Activated CD8-positive, alpha-beta memory T cell treated with anti-CD3 and anti-CD28 coated beads for 1 hour (primary cell): Measurements from ENCODE around the gene LZTFL1.

Experiments
- DNase-seq, 2 donors: peaks; one replicate each; pipeline ENCODE4 v3.0.0-alpha.2; 2020; ENCODE audit warnings: low read depth in 1 of 2; ENCODE audit errors: extremely low read depth in 1 of 2

LZTFL1 gene, protein sequence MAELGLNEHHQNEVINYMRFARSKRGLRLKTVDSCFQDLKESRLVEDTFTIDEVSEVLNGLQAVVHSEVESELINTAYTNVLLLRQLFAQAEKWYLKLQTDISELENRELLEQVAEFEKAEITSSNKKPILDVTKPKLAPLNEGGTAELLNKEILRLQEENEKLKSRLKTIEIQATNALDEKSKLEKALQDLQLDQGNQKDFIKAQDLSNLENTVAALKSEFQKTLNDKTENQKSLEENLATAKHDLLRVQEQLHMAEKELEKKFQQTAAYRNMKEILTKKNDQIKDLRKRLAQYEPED

GRCh38 chr3:45841757-45842491, at the start of gene LZTFL1:
Gene LZTFL1, minus strand, starts transcription at chr3:45842119. Its CDS starts 128 bp downstream, at chr3:45841991.
- peak; percentile 73 to 75 for DNase-seq

GRCh38 chr3:45890405-45890804, 48.5 kb upstream of the LZTFL1 start:
- no peak for DNase-seq

DNA sequence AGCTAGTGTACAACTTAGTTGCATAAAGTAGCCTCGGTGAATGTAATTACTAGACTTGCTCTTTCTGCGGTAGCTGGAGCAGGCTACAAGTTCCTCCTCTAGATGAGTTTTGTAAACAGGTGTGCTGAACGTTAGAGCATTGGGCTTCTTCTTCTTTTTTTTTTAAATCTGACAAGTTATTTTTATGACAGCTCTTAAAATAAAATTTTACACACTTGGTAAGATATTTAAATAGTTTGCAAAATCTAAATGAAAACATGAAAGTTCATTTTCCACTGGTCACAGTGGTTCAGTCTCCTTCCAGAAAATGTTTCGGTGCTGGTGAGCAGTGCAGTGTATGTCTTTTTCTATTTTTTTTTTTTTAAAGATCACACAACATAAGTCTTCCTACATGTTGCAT, 47.4 kb upstream of the LZTFL1 start:
- no peak for DNase-seq

GRCh38 chr3:45887759-45888511, 46.0 kb upstream of the LZTFL1 start:
- DNase-seq, result no peak

DNA sequence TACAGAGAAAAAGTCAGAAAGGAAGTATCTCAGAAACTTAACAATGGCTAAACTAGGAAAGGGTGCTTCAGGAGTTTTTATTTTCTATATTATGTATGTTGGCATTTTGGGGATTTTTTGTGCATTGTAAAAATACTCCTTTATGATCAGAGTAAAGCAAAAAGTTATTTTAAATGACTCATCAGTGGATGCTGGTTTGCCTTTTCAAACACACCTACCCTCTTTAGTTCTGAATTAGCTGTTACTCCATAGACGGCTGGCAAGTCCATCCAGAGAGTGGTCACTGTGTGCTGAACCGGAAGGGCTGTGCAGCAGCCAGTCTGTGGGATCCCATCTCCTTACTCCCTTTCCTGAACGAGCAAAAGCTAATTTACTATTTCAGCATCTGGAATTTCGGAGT, 45.4 kb upstream of the LZTFL1 start:
- no peak for DNase-seq

- DNase-seq, result no peak
Measured at GRCh38 chr3:45885979-45886705, 44.2 kb upstream of the LZTFL1 start, which contains the start of gene CCR9. Gene CCR9, plus strand, starts transcription at chr3:45886543. Its CDS starts 8,391 bp downstream, at chr3:45894934.

- DNase-seq, result no peak
Measured at GRCh38 chr3:45884368-45885201, 42.7 kb upstream of the LZTFL1 start.

- DNase-seq, result no peak
Measured at GRCh38 chr3:45881078-45882022, 39.4 kb upstream of the LZTFL1 start.

DNA sequence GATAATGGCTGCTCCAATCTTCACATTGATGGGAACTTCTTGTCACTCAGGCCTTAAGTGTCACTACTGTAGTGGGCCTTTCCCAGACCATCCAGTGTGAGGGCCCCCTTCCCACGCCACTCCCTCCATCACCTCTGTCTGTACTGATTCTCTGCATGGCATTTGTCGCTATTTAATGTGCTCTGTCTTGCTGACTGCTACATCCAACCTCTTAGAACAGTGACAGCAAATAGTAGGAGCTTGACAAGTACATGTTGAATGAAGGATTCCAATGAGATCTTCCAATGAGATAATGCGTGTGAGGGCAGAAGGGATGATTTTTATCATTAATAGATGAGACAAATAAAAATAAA, 38.8 kb upstream of the LZTFL1 start:
- no peak for DNase-seq

DNA sequence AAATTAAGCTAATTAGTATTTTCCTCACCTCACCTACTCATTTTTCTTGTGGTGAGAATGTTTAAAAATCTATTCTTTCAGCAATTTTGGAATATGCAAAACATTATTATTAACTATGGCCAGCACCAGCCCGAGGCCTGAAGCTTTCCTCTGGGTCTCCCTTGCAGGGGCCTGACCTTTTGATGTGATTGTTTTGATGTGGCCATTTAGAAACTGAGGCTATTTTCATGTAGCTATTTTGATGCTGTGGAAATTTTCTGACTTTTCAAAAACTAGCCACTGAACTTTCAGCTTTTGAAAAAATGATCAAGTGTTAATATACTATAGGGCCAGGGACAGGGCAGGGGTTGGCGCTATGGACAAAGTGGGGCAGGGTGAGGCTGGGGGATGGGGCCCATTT, 36.2 kb upstream of the LZTFL1 start:
- DNase-seq, result no peak

DNA sequence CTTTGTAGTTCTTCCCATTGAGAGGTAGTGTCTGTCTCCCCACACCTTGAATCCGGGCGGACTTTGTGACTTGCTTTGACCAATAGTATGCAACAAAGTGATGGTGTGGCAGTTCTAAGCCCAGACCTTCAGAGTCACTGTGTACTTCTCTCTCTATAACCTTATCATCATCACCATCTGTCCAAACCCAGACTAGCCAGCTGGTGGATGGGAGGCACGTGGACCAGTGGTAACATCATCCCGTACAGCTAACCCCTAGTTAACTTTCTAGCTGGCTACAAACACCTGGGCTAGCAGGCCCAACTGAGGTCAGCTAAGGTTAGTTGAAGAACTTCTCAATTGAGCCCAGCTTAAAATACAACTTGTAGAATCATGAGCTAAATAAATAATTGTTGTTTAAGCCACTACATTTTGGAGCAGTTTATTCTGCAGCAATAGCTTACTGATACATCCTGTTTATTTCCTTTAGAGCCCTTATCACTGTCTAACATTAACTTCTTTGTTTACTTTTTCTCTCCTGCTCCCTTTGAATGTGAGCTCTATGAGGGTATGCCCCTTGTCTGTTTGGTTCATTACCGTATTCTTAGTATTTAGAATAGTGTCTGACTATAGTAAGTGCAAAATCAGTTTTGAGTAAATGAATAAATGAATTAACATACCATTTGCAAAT, 32.9 kb upstream of the LZTFL1 start:
- DNase-seq, result no peak

DNA sequence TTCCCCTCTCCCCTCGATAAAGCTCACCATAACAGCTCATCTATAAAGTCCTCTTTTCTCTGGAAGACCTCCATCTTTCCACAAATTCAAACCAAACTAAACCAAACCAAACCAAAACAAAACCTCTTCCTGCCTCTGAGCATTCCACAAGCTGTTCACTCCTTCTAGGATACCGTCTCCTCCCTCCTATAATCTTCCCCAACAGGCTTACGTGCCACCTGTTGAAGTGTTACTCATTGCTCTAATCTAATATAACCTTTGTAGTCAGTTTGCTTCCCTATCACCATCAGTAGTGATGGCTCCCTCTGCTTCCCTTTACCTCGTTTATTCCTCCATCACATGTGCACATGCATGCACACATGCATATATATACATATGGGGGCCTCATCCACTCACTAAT, 31.7 kb upstream of the LZTFL1 start:
- DNase-seq, result no peak

DNA sequence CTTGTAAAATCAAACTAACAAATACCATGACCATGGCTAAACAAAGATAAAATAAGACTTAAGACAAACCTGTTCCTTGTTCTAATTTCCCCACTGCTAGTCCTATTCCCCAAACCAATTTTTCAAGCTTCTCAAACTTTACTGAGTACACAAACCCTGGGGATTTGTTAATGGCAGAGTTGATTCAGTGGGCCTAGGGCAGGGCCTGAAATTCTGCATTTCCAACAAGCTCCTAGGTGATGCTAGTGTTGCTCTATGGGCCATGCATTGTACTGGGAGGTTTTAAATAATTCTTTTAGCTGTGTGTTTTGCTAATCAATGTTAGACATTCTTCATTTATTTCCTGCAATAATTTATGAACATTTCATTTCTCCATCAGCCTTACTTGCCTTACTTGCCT, 31.1 kb upstream of the LZTFL1 start:
- no peak for DNase-seq

GRCh38 chr3:45872569-45872968, 30.6 kb upstream of the LZTFL1 start:
- no peak for DNase-seq

GRCh38 chr3:45871780-45872179, 29.9 kb upstream of the LZTFL1 start:
- no peak for DNase-seq

- DNase-seq, result peak; percentile 37 to 54
Measured at GRCh38 chr3:45870099-45870498, 28.2 kb upstream of the LZTFL1 start.

GRCh38 chr3:45869638-45870037, 27.7 kb upstream of the LZTFL1 start:
- no peak for DNase-seq

DNA sequence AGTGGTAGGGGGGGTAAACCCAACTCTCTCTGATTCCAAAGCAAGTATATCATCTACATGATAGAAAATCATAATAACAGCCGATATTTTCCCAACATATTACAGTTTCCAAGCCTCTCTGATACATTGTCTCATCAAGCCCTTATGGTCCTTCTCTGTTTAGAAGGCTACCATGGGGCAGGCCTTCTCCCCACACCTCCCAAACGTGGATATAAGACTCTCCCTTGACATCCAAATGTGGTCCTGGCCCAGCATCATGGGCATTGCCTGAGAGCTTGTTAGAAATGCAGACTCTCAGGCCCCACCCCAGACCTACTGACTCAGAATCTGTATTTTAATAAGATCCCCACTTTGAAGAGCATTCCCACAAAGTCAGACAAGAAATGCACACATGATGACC, 26.7 kb upstream of the LZTFL1 start:
- DNase-seq, result no peak

- DNase-seq, result no peak
Measured at GRCh38 chr3:45868213-45868612, 26.3 kb upstream of the LZTFL1 start.
